ENCODE measurements around the gene CAPN9.
"Not testable (repeated sequence)": the region's sequence is repeated elsewhere in the genome, so short reads cannot be mapped to it uniquely, and the experiment has no call there.

Gene CAPN9

GRCh38 chr1:230826166-230826875, 79.1 kb downstream of the CAPN9 start:
- no peak for DNase-seq

GRCh38 chr1:230827081-230827681, 80.0 kb downstream of the CAPN9 start:
- DNase-seq = no peak

GRCh38 chr1:230827801-230828200, 80.6 kb downstream of the CAPN9 start:
- DNase-seq = no peak

DNA sequence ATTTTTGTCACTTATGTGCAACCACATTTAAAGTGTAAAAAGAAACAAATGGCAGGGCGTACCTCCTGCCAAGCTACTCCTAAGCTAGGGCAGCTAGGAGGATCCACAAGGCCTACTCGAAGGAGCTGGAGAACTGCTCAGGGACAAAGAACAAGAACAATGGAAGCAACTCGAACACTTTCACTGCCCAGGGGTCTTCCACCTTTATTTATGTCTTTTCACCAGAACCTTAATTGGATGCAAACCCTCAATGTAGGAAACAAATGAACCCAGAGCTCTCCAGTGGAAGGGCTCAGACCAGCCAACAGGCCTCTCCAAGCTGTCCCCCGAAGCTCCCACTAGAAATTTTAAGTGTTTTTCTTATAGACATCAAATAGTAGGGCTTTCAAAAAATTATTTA, 81.2 kb downstream of the CAPN9 start:
- DNase-seq = no peak

GRCh38 chr1:230831771-230832170, 84.6 kb downstream of the CAPN9 start:
- no peak for DNase-seq

DNA sequence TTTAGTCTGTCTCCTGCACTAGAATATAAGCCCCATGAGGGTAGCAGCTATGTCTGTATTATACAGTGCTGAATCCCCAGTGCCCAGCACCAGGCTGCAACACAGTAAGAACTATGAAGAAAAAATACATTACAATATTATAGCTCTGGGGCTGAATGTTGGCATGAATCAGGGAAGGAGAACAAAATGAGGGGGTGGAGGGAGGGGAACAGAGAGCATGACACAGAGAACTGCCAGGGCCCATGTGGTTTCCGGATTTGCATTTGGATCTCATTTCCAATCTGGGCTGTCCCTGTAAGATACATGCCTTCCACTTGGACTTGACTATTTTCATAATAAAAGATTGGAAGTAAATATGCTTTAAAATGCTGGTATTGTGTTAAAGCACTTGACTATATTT, 85.3 kb downstream of the CAPN9 start:
- DNase-seq = no peak

DNA sequence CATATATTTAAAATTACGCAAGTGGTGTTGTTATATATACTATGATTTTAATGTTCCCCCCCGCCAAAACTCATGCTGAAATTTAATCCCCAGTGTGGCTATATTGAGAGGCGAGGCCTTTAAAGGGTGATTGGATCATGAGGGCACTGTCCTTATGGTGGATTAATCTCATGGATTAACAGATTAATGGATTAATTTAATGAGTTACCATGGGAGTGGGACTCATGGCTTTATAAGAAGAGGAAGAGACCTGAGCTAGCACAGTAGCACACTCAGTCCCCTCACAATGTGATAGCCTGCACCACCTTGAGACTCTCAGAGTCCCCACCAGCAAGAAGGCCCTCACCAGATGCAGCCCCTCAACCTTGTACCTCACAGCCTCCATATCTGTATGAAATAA, 86.3 kb downstream of the CAPN9 start:
- DNase-seq = no peak

DNA sequence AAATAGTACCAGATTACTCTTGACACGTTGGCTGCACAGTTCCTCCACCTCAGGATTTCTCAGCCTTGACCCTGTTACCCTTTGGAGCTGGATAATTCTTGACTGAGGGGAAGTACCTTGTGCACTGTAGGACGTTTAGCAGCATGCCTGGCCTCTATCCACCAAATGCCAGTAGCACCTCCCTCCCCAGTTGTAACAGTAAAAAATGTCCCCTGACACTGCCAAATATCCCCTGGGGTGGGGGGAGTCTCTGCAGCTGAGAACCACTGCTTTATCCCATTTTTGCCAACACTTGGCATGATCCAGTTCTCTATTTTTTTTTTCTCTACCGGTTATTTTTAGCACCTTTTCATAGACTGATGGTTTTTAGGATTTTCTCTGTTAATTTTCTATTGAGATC, 87.1 kb downstream of the CAPN9 start:
- DNase-seq = no peak

DNA sequence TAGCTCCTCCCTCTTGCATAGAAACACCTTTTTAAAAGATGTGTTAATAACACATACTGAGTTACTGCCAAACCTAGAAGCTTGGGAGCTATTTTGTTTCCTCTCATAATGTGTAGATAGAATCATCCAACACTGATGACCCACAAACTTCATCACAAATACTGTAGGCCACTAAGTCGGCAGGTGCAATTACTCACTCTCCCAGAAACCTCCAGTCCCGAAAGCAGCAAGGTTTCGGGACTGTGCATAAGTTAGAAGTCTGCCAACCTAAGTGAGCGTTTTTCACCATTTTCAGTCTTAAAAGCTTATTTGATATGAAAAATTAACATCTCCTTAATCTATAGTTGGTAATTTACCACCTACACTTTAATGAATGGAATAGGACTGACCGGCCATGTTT, 89.2 kb downstream of the CAPN9 start:
- no peak for DNase-seq

GRCh38 chr1:230836793-230837192, 89.6 kb downstream of the CAPN9 start:
- no peak for DNase-seq

- no peak for DNase-seq
These were observed 92.0 kb downstream of the CAPN9 start for GRCh38 chr1:230839173-230839572.

DNA sequence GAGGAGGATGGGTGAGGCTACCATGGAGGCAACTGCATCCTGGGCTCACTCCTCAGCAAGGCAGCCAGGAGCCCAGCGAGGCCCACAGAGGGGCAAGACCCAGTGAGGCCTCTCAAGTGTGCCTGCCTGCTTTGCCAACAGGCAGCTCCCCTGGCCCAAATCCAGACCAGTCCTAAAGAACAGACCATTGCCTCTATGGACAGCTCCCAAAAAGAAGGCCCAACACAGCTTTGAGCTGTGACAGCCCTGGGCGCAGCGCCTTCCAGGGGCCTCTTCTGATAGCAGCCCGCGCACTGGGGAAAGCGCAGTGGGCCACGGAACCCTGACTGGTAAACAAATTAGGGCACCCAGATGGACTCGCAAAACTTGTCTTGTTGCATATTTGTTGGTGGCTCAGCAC, 95.6 kb downstream of the CAPN9 start:
- no peak for DNase-seq

DNA sequence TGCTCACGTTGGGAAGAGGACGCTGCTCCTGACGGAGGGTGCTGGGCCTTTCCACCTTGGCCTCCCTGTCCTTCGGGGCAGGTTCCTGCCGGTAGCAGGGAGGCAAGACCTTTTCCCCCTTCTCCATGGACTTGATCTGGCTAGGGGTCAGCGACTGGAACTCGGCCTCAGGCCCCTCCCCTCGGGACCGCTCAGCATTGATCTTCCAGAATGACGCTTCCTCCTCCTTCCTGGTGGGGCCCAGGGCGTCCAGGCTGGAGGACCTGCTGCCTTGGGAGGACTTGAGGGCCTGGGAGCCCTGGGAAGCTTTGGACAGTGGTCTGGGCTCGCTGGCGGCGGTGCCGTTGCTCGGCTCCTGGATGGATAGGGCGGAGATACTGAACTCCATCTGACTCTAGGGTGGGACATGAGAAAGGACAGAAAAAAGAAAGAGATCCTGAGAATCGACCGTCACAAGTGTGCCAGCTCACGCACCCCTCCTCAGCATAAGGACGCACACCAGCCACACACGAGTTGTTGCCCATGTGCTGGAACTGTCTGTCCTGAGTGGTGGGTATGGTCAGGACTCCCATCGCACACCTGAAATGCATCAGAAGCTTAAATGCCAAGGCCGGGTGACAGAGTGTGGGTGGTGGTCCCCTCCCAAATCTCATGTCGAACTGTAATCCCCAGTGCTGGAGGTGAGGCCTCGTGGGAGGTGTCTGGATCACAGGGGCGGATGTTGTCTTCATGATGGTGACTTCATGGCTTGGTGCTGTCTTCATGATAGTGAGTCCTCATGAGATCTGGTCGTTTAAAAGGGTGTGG, 96.5 kb downstream of the CAPN9 start:
- no peak for DNase-seq

- DNase-seq = no peak
These were observed 97.4 kb downstream of the CAPN9 start for GRCh38 chr1:230844561-230844960.

- not testable (repeated sequence) for DNase-seq
These were observed 98.0 kb downstream of the CAPN9 start for GRCh38 chr1:230845184-230845583.

GRCh38 chr1:230848235-230848634, 101.0 kb downstream of the CAPN9 start:
- DNase-seq = no peak

DNA sequence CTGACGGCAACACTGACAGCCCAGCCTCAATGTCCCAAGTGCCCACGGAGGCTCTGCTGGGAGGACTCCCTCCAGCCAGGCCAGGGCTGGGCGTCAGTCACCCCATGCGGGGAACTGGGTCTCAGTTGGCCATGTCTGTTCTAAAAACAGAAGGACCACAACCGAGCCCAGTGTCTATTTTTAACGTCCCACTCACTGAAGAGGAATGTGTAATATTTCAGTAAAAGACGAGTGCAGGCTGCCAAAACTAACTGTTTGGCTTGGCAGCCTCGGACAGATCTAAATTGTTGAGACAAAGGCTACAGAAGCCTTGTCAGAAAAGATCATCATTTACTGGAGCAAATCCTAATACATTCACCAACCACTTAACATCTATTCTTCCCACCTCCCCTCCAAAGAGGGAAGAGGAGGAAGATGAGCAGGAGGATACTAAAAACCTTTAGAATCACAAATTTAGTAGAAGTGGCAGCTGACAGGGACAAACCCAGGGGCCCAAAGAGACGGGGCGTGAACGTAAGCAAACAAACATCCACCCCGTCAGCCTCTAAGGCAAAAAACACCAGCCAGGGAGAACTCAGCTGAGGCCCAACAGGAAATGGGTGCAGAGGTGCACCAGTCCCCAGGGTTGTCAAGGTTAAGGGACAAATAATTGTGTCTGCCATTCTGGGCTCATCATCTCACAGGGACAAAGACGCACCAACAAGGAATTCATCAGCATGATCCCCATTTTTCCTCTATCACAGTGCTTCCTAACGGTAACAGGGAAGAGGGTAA, 102.5 kb downstream of the CAPN9 start:
- no peak for DNase-seq

DNA sequence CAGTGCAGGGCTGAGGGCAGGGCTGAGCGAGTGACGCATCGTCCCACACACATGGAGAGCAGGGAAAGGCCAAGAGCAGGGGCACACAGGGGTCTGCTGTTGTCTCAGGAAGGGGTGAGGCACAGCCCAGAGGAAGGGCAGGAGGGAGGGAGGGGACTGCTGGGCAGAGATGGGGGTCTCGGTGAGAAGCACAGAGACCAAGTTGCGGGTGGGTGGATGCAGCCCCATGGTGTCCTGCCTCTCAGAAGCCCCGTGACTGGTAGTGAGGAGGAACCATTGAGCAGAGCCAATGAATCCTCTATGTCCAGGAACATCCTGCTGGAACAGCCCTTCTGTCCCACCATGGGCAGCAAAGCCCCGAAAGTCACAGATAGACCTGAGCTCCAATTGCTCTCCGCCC, 103.4 kb downstream of the CAPN9 start:
- DNase-seq = no peak

- DNase-seq = no peak
These were observed 104.1 kb downstream of the CAPN9 start for GRCh38 chr1:230851291-230851691.

All from NCI-H1417 (cell line).